Kidney (tissue), 14 donors: ENCODE data around the gene CHRNA3. TPM values are rescaled to one million over a fixed set of nuclear protein-coding genes. Genes with fewer than 3 reads are reported as not detected.

ENCODE experiments used
- DNase-seq, 5 donors: peaks; one replicate each; pipeline ENCODE4 v3.0.0-alpha.2; 2013 to 2020
- FAIRE-seq: peaks from 2 replicates; lab custom pipeline; 2012; peaks lifted over from hg19 to GRCh38; lab: Jason Lieb, UNC
- H3K27ac ChIP-seq, 2 donors: one replicate each; pipeline ENCODE4 v1.7.0; 2013; ENCODE audit warnings: low read depth in 2 of 2, low read length in 2 of 2, inconsistent platforms in 1 of 2
- H3K27me3 ChIP-seq: one replicate; pipeline ENCODE4 v1.7.1; 2013; ENCODE audit warnings: low read length, inconsistent platforms; ENCODE audit not compliant: control insufficient read depth, insufficient read depth
- H3K36me3 ChIP-seq, 3 donors: one replicate each; pipeline versions ENCODE4 v1.7.0 to v1.7.1; 2013; ENCODE audit warnings: low read length in 3 of 3, control low read depth in 1 of 3, inconsistent platforms in 1 of 3; ENCODE audit not compliant: insufficient read depth in 3 of 3, control insufficient read depth in 2 of 3
- H3K4me1 ChIP-seq, 3 donors: one replicate each; pipeline versions ENCODE4 v1.7.0 to v1.7.1; 2013; ENCODE audit warnings: low read length in 3 of 3, inconsistent platforms in 1 of 3, low read depth in 1 of 3; ENCODE audit not compliant: control insufficient read depth in 2 of 3, insufficient read depth in 2 of 3
- H3K4me3 ChIP-seq, 3 donors: one replicate each; pipeline versions ENCODE4 v1.7.0 to v1.8.1; 2013; ENCODE audit warnings: low read length in 3 of 3, control low read depth in 1 of 3, inconsistent platforms in 1 of 3
- H3K9ac ChIP-seq, 3 donors: one replicate each; pipeline versions ENCODE4 v1.7.0 to v1.7.1; 2013; ENCODE audit warnings: low read length in 3 of 3, control low read depth in 1 of 3, inconsistent platforms in 1 of 3
- H3K9me3 ChIP-seq, 3 donors: one replicate each; pipeline versions ENCODE4 v1.7.0 to v1.7.1; 2013; ENCODE audit warnings: low read length in 3 of 3, control low read depth in 1 of 3, inconsistent platforms in 1 of 3; ENCODE audit not compliant: control insufficient read depth in 2 of 3, insufficient read depth in 1 of 3
- CTCF ChIP-seq: IDR thresholded peaks from 3 replicates; pipeline ENCODE4 v1.5.1; 2012; ENCODE audit warnings: mild to moderate bottlenecking, moderate library complexity, borderline replicate concordance; ENCODE audit not compliant: insufficient read depth; ENCODE audit errors: extremely low read depth
- intact Hi-C: fragments of 100-400 bp; cut with DNase I; formaldehyde crosslinking; loops from one replicate; pipeline ENCODE4 v1.11.1; 2022
- polyA plus RNA-seq: library from polyadenylated mRNA; stranded (reverse); fragments of 350-450 nt; fragmentation: Illumina TruSeq; extraction: RNeasy Lipid Tissue Mini Kit (QIAGEN cat#74804); gene quantifications from one replicate; pipeline ENCODE4 v1.2.3, GENCODE V29; 2014; ENCODE audit warnings: low read depth, low replicate concordance; ENCODE audit not compliant: insufficient read depth
- total RNA-seq: library from RNA; stranded (reverse); fragmentation: NEBNext Ultra II Directional; extraction: Animal tissue kit (Norgen Biotek cat#: 25700); gene quantifications from one replicate; pipeline ENCODE4 v1.2.1, GENCODE V29; 2021
- donor health status: control.
- donor health status: control.
- donor health status: control.
- donor health status: control.
- donor health status: control.
- donor health status: DM: yes; HTN: yes; CAD: no.
- donor health status: Normal renal cell carcinoma (clear cell type).

The CHRNA3 gene
- total and polyA plus RNA-seq, 2 donors from 2014 or later = not detected

DNA sequence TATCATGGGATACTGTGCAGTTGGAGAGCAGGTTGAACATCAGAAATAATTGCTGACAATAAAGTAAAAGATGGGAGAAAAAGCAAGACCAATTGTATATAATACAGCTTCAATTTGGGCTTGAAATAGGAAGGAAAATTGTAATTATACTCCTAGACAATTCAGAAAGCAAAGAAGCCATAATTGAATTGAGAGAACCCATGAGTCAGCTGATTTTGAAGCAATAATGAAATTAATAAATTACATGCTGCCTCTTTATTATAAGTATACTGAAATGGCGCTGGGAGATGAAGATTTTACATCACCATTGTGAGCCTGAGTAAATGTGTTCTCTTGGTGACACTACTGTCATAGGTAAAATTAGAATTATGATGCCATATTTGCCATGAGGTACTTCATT, 23.2 kb downstream of the CHRNA3 start:
- intact Hi-C loops = no loop called here
- no peak for TF ChIP-seq CTCF
- no peak overlapping the region for H3K27ac ChIP-seq
- no peaks in the 10 kb centered on the region for H3K27me3 ChIP-seq
- H3K4me1 ChIP-seq = no peaks in the 10 kb centered on the region
- no peak overlapping the region for H3K4me3 ChIP-seq
- no peaks in the 10 kb centered on the region for H3K9me3 ChIP-seq
- H3K9ac ChIP-seq = no peak overlapping the region
- DNase-seq (no peak), FAIRE-seq (no peak)
- H3K36me3 ChIP-seq = no peaks in the 10 kb centered on the region

GRCh38 chr15:78574944-78575343, 45.9 kb downstream of the CHRNA3 start:
- Histone ChIP-seq H3K27me3 (no peaks in the 10 kb centered on the region), H3K9ac (no peak overlapping the region), H3K9me3 (no peaks in the 10 kb centered on the region), H3K4me3 (no peak overlapping the region), H3K36me3 (no peaks in the 10 kb centered on the region), H3K4me1 (no peaks in the 10 kb centered on the region), H3K27ac (no peak overlapping the region)
- DNase-seq (no peak), FAIRE-seq (no peak)
- intact Hi-C loops = no loop called here
- TF ChIP-seq CTCF = no peak

GRCh38 chr15:78573416-78573815, 47.4 kb downstream of the CHRNA3 start:
- no peaks in the 10 kb centered on the region for H3K9me3 ChIP-seq
- no peak overlapping the region for H3K27ac ChIP-seq
- H3K36me3 ChIP-seq = no peaks in the 10 kb centered on the region
- DNase-seq = no peak
- TF ChIP-seq CTCF = no peak
- FAIRE-seq = no peak
- H3K4me3 ChIP-seq = no peak overlapping the region
- intact Hi-C loops = no loop called here
- no peaks in the 10 kb centered on the region for H3K27me3 ChIP-seq
- no peak overlapping the region for H3K9ac ChIP-seq
- no peaks in the 10 kb centered on the region for H3K4me1 ChIP-seq

- Histone ChIP-seq H3K9ac (no peak overlapping the region), H3K36me3 (no peaks in the 10 kb centered on the region), H3K27ac (no peak overlapping the region), H3K9me3 (no peaks in the 10 kb centered on the region), H3K4me1 (peaks cover 0 to under 1% (median under 1%) of the 10 kb centered on the region in 3 donors), H3K4me3 (no peak overlapping the region), H3K27me3 (no peaks in the 10 kb centered on the region)
- no peak for FAIRE-seq
- intact Hi-C loops = no loop called here
- no peak for TF ChIP-seq CTCF
- DNase-seq = no peak
These were observed 49.4 kb downstream of the CHRNA3 start for GRCh38 chr15:78571382-78571781.
